Measurements from ENCODE around the gene FOXE1.
A peak's percentile ranks its signal among the peaks of the same experiment; 100 is the strongest.

FOXE1 gene

GRCh38 chr9:97866848-97867247 lies 13.8 kb downstream of the FOXE1 start:
- no peak for DNase-seq

- DNase-seq: no peak
Measured at GRCh38 chr9:97868859-97869258, 15.8 kb downstream of the FOXE1 start.

GRCh38 chr9:97873425-97873824 lies 20.4 kb downstream of the FOXE1 start:
- DNase-seq: no peak

GRCh38 chr9:97873882-97874281 lies 20.9 kb downstream of the FOXE1 start:
- DNase-seq: no peak

- DNase-seq: no peak
Measured at GRCh38 chr9:97874624-97875023, 21.6 kb downstream of the FOXE1 start.

- no peak for DNase-seq
Measured at GRCh38 chr9:97875111-97875510, 22.1 kb downstream of the FOXE1 start.

GRCh38 chr9:97876061-97876460 lies 23.0 kb downstream of the FOXE1 start:
- no peak for DNase-seq

- no peak for DNase-seq
Measured at GRCh38 chr9:97880336-97880735, 27.3 kb downstream of the FOXE1 start.

GRCh38 chr9:97889941-97890887 lies 37.2 kb downstream of the FOXE1 start:
- peak; percentile 72 to 75 for DNase-seq

GRCh38 chr9:97891736-97892135 lies 38.7 kb downstream of the FOXE1 start:
- no peak for DNase-seq

- no peak for DNase-seq
Measured at GRCh38 chr9:97892421-97892820, 39.4 kb downstream of the FOXE1 start.

GRCh38 chr9:97895211-97895610 lies 42.2 kb downstream of the FOXE1 start:
- no peak for DNase-seq

- peak; percentile 63 to 67 for DNase-seq
Measured at GRCh38 chr9:97895695-97896332, 42.8 kb downstream of the FOXE1 start.

GRCh38 chr9:97900103-97900737 lies 47.2 kb downstream of the FOXE1 start:
- DNase-seq: no peak

- peak in 1 of 2 donors; percentile 61 for DNase-seq
Measured at GRCh38 chr9:97900738-97901565, 47.9 kb downstream of the FOXE1 start.

- no peak for DNase-seq
Measured at GRCh38 chr9:97903177-97903576, 50.2 kb downstream of the FOXE1 start.

- no peak for DNase-seq
Measured at GRCh38 chr9:97904725-97905124, 51.7 kb downstream of the FOXE1 start.

GRCh38 chr9:97905228-97905627 lies 52.2 kb downstream of the FOXE1 start:
- peak; percentile 41 to 52 for DNase-seq

Measured in inflammatory macrophage treated with lipopolysaccharide for 1 hour (primary cell).